CD4-positive, alpha-beta T cell treated with Interleukin-15 for 4 hours (primary cell): ENCODE results near the gene CBX7.

Experiments used
- DNase-seq: peaks from one replicate; pipeline ENCODE4 v3.0.0-alpha.2; 2020; ENCODE audit warnings: low spot score

The CBX7 gene

GRCh38 chr22:39091126-39092081, 61.1 kb downstream of the CBX7 start:
- no peak for DNase-seq

- peak; percentile 94 for DNase-seq
Observed at GRCh38 chr22:39090426-39091064, 61.9 kb downstream of the CBX7 start.

- no peak for DNase-seq
Observed at GRCh38 chr22:39089928-39090327, 62.6 kb downstream of the CBX7 start.

GRCh38 chr22:39088685-39089032, 63.8 kb downstream of the CBX7 start:
- no peak for DNase-seq

- DNase-seq, result no peak
Observed at GRCh38 chr22:39087881-39088684, 64.4 kb downstream of the CBX7 start.

GRCh38 chr22:39087098-39087497, 65.4 kb downstream of the CBX7 start:
- no peak for DNase-seq

GRCh38 chr22:39084666-39085065, 67.8 kb downstream of the CBX7 start:
- no peak for DNase-seq

- DNase-seq, result no peak
Observed at GRCh38 chr22:39083212-39084165, 69.0 kb downstream of the CBX7 start.

- DNase-seq, result no peak
Observed at GRCh38 chr22:39081598-39081997, 70.9 kb downstream of the CBX7 start.

GRCh38 chr22:39081016-39081415, 71.5 kb downstream of the CBX7 start:
- no peak for DNase-seq
